SU-DHL-6 (cell line): ENCODE data around the gene CRYGD.

Experiments used
- H2AFZ ChIP-seq: fragments of 200-600 bp; sonication (generic); 2 replicates; pipeline ENCODE4 v1.6.1; 2014; ENCODE audit warnings: low read depth, mild to moderate bottlenecking, moderate library complexity, mixed read lengths, antibody characterized with exemption, low read length; ENCODE audit not compliant: severe bottlenecking
- H3F3A ChIP-seq: fragments of 200-600 bp; shearing (Covaris generic); 2 replicates; pipeline ENCODE4 v1.6.0; 2016; ENCODE audit warnings: antibody characterized with exemption, mild to moderate bottlenecking; ENCODE audit not compliant: insufficient read depth
- H3K27ac ChIP-seq: fragments of 200-600 bp; sonication (generic); 2 replicates; pipeline ENCODE4 v1.5.1; 2016; ENCODE audit warnings: low read depth, mild to moderate bottlenecking, low read length, moderate library complexity, mixed read lengths
- H3K27me3 ChIP-seq: fragments of 200-600 bp; sonication (generic), shearing (Covaris generic); 2 replicates; pipeline ENCODE4 v1.6.0; 2014; ENCODE audit warnings: mild to moderate bottlenecking, low read length
- H3K36me3 ChIP-seq: fragments of 200-600 bp; sonication (generic); 2 replicates; pipeline ENCODE4 v1.6.1; 2014; ENCODE audit warnings: mild to moderate bottlenecking, low read length, mixed read lengths
- H3K4me2 ChIP-seq: fragments of 300-600, 200-600 bp; shearing (Covaris generic), sonication (generic); 2 replicates; pipeline ENCODE4 v1.6.0; 2014; ENCODE audit warnings: low read length, low read depth, mild to moderate bottlenecking; ENCODE audit not compliant: poor library complexity, severe bottlenecking
- H3K4me3 ChIP-seq: fragments of 200-600 bp; sonication (generic); 2 replicates; pipeline ENCODE4 v1.5.1; 2014; ENCODE audit warnings: antibody characterized with exemption, low read length, mild to moderate bottlenecking, mixed read lengths; ENCODE audit not compliant: insufficient read depth, poor library complexity, severe bottlenecking
- H3K79me2 ChIP-seq: fragments of 200-600 bp; sonication (generic); 2 replicates; pipeline ENCODE4 v1.6.1; 2014; ENCODE audit warnings: mild to moderate bottlenecking, low read length, moderate library complexity; ENCODE audit not compliant: insufficient read depth
- H3K9ac ChIP-seq: fragments of 200-600 bp; sonication (generic); 2 replicates; pipeline ENCODE4 v1.7.0; 2014; ENCODE audit warnings: mild to moderate bottlenecking, low read length
- H3K9me2 ChIP-seq: fragments of 200-600 bp; sonication (generic); replicated peaks from 2 replicates; pipeline ENCODE4 v1.6.1; 2014; ENCODE audit warnings: low read length; ENCODE audit not compliant: insufficient read depth
- H3K9me3 ChIP-seq: fragments of 200-600 bp; sonication (generic); 2 replicates; pipeline ENCODE4 v1.6.1; 2014; ENCODE audit warnings: low read length, mixed read lengths; ENCODE audit not compliant: insufficient read depth
- H4K20me1 ChIP-seq: fragments of 200-600 bp; sonication (generic); 2 replicates; pipeline ENCODE4 v1.6.1; 2014; ENCODE audit warnings: low read depth, mild to moderate bottlenecking, antibody characterized with exemption, low read length, moderate library complexity, mixed read lengths
- CTCF ChIP-seq: fragments of 200-600 bp; sonication (generic); IDR thresholded peaks from one replicate; pipeline ENCODE4 v1.5.1; 2017; ENCODE audit warnings: antibody characterized with exemption, mild to moderate bottlenecking, low read length, moderate library complexity; ENCODE audit not compliant: insufficient read depth, poor library complexity, severe bottlenecking
- EZH2phosphoT487 ChIP-seq: fragments of 200-600 bp; sonication (generic), shearing (Covaris generic); conservative IDR thresholded peaks from 2 replicates; pipeline ENCODE4 v1.6.1; 2018; ENCODE audit warnings: mild to moderate bottlenecking, antibody characterized with exemption, low read length, moderate library complexity, mixed read lengths

The CRYGD gene

GRCh38 chr2:208096080-208096479 lies 28.2 kb downstream of the CRYGD start:
- no peak overlapping the region for H3K4me3 ChIP-seq
- H3K36me3 ChIP-seq = no peaks in the 10 kb centered on the region
- H2AFZ ChIP-seq = no peak overlapping the region
- H4K20me1 ChIP-seq = no peaks in the 10 kb centered on the region
- H3K4me2 ChIP-seq = no peak overlapping the region
- H3K79me2 ChIP-seq = no peaks in the 10 kb centered on the region
- H3K27me3 ChIP-seq = no peaks in the 10 kb centered on the region; the same call in 1 of the 2 replicates
- no peaks in the 10 kb centered on the region for H3K9me3 ChIP-seq
- no peak overlapping the region for H3K27ac ChIP-seq
- H3K9me2 ChIP-seq = no peaks in the 10 kb centered on the region
- TF ChIP-seq CTCF (no peak), EZH2phosphoT487 (no peak)
- no peak overlapping the region for H3K9ac ChIP-seq
- no peaks in the 10 kb centered on the region for H3F3A ChIP-seq

- no peaks in the 10 kb centered on the region; the same call in 1 of the 2 replicates for H3K27me3 ChIP-seq
- H3K36me3 ChIP-seq = no peaks in the 10 kb centered on the region
- H3K4me2 ChIP-seq = no peak overlapping the region
- H3K9me3 ChIP-seq = no peaks in the 10 kb centered on the region
- no peaks in the 10 kb centered on the region for H3K9me2 ChIP-seq
- H3K9ac ChIP-seq = no peak overlapping the region
- TF ChIP-seq CTCF = no peak
- TF ChIP-seq EZH2phosphoT487 = no peak
- no peaks in the 10 kb centered on the region for H3K79me2 ChIP-seq
- no peaks in the 10 kb centered on the region for H4K20me1 ChIP-seq
- no peaks in the 10 kb centered on the region for H3F3A ChIP-seq
- H3K27ac ChIP-seq = no peak overlapping the region
- H2AFZ ChIP-seq = no peak overlapping the region
- H3K4me3 ChIP-seq = no peak overlapping the region
Measured at GRCh38 chr2:208093128-208093527, 31.2 kb downstream of the CRYGD start.

- Histone ChIP-seq H3K4me2 (no peak overlapping the region), H3K79me2 (no peaks in the 10 kb centered on the region), H3K9me2 (no peaks in the 10 kb centered on the region), H4K20me1 (no peaks in the 10 kb centered on the region), H3K9ac (no peak overlapping the region), H3K9me3 (no peaks in the 10 kb centered on the region), H3K27me3 (no peaks in the 10 kb centered on the region; the same call in 1 of the 2 replicates), H3K4me3 (no peak overlapping the region), H2AFZ (no peak overlapping the region), H3K36me3 (no peaks in the 10 kb centered on the region), H3F3A (no peaks in the 10 kb centered on the region), H3K27ac (no peak overlapping the region)
- no peak for TF ChIP-seq CTCF
- no peak for TF ChIP-seq EZH2phosphoT487
Measured at GRCh38 chr2:208092093-208092832, 32.1 kb downstream of the CRYGD start.
